CD4-positive, alpha-beta T cell treated with Interleukin-15 for 4 hours (primary cell): ENCODE results near the gene JMJD7.

Source experiments
- DNase-seq: peaks from one replicate; pipeline ENCODE4 v3.0.0-alpha.2; 2020; ENCODE audit warnings: low spot score

Gene JMJD7

GRCh38 chr15:41822957-41823356, 4.9 kb upstream of the JMJD7 start:
- no peak for DNase-seq

GRCh38 chr15:41823502-41823901, 4.4 kb upstream of the JMJD7 start:
- no peak for DNase-seq

GRCh38 chr15:41824062-41824745, 3.7 kb upstream of the JMJD7 start:
- DNase-seq: no peak

GRCh38 chr15:41825145-41825544, 2.7 kb upstream of the JMJD7 start:
- no peak for DNase-seq

- DNase-seq: no peak
These were observed 2.0 kb upstream of the JMJD7 start for GRCh38 chr15:41825572-41826535.

- DNase-seq: no peak
These were observed 507 bp upstream of the JMJD7 start for GRCh38 chr15:41827290-41827879.

GRCh38 chr15:41828807-41829141, 882 bp downstream of the JMJD7 start:
- DNase-seq: no peak

GRCh38 chr15:41829959-41830646, 2.2 kb downstream of the JMJD7 start:
- DNase-seq: no peak

GRCh38 chr15:41831291-41831690, 3.4 kb downstream of the JMJD7 start:
- peak; percentile 54 for DNase-seq

- DNase-seq: no peak
These were observed 4.3 kb downstream of the JMJD7 start for GRCh38 chr15:41832208-41832607.

GRCh38 chr15:41832875-41833274, 5.0 kb downstream of the JMJD7 start:
- DNase-seq: no peak

GRCh38 chr15:41834096-41834495, 6.2 kb downstream of the JMJD7 start:
- DNase-seq: no peak

- no peak for DNase-seq
These were observed 8.2 kb downstream of the JMJD7 start for GRCh38 chr15:41836073-41836472.

GRCh38 chr15:41836713-41837454, 9.0 kb downstream of the JMJD7 start:
- no peak for DNase-seq

- no peak for DNase-seq
These were observed 10.6 kb downstream of the JMJD7 start, which contains the start of gene PLA2G4B for GRCh38 chr15:41838400-41838897. Gene PLA2G4B, plus strand, starts transcription at chr15:41838847. Its CDS starts 67 bp downstream, at chr15:41838914.

- DNase-seq: no peak
These were observed 12.0 kb downstream of the JMJD7 start for GRCh38 chr15:41839781-41840491.

- DNase-seq: no peak
These were observed 12.8 kb downstream of the JMJD7 start for GRCh38 chr15:41840673-41841072.

- DNase-seq: no peak
These were observed 13.2 kb downstream of the JMJD7 start for GRCh38 chr15:41841131-41841530.

- no peak for DNase-seq
These were observed 14.3 kb downstream of the JMJD7 start for GRCh38 chr15:41842229-41842628.

- DNase-seq: no peak
These were observed 15.7 kb downstream of the JMJD7 start for GRCh38 chr15:41843571-41843970.

- DNase-seq: no peak
These were observed 16.9 kb downstream of the JMJD7 start for GRCh38 chr15:41844814-41845213.
